GM23338 (cell line): ENCODE measurements around the gene PHRF1. TPM values are rescaled to one million over a fixed set of nuclear protein-coding genes. Genes with fewer than 3 reads are reported as not detected.

Experiments
- ATAC-seq: fragments of 200-7000 bp; cut with Tn5 transposase; 3 replicates; pipeline ENCODE4 v1.9.1; 2020
- DNase-seq: peaks from one replicate; pipeline ENCODE4 v3.0.0-alpha.2; 2015; ENCODE audit warnings: low spot score
- H2AFZ ChIP-seq: fragments of 200-600 bp; sonication (generic); 2 replicates; pipeline ENCODE4 v1.8.0; 2016; ENCODE audit warnings: antibody characterized with exemption, mild to moderate bottlenecking, moderate library complexity
- H3F3A ChIP-seq: fragments of 200-600 bp; sonication (generic); replicated peaks from 2 replicates; pipeline ENCODE4 v1.8.0; 2017; ENCODE audit warnings: antibody characterized with exemption, mixed run types, low read depth
- H3K27ac ChIP-seq: fragments of 200-600 bp; sonication (generic); 2 replicates; pipeline ENCODE4 v1.6.1; 2016; ENCODE audit warnings: low read depth
- H3K27me3 ChIP-seq: fragments of 200-600 bp; sonication (generic); 2 replicates; pipeline ENCODE4 v1.8.0; 2016; ENCODE audit warnings: mild to moderate bottlenecking, mixed run types, moderate library complexity; ENCODE audit not compliant: insufficient read depth
- H3K36me3 ChIP-seq: fragments of 200-600 bp; sonication (generic); 2 replicates; pipeline ENCODE4 v1.8.0; 2016; ENCODE audit warnings: mild to moderate bottlenecking; ENCODE audit not compliant: insufficient read depth
- H3K4me1 ChIP-seq: fragments of 200-600 bp; sonication (generic); 2 replicates; pipeline ENCODE4 v1.8.0; 2016; ENCODE audit warnings: mild to moderate bottlenecking, moderate library complexity; ENCODE audit not compliant: insufficient read depth
- H3K4me2 ChIP-seq: fragments of 200-600 bp; sonication (generic); 2 replicates; pipeline ENCODE4 v1.7.1; 2017; ENCODE audit warnings: mixed run types
- H3K4me3 ChIP-seq: fragments of 200-600 bp; sonication (generic); 2 replicates; pipeline ENCODE4 v1.6.1; 2016; ENCODE audit warnings: mixed run types
- H3K79me2 ChIP-seq: fragments of 200-600 bp; sonication (generic); replicated peaks from 2 replicates; pipeline ENCODE4 v1.8.0; 2017; ENCODE audit warnings: mild to moderate bottlenecking; ENCODE audit not compliant: insufficient read depth
- H3K9me2 ChIP-seq: fragments of 200-600 bp; sonication (generic); 2 replicates; pipeline ENCODE4 v1.8.0; 2017; ENCODE audit not compliant: insufficient read depth
- H4K20me1 ChIP-seq: fragments of 200-600 bp; sonication (generic); replicated peaks from 2 replicates; pipeline ENCODE4 v1.8.0; 2017; ENCODE audit warnings: mild to moderate bottlenecking; ENCODE audit not compliant: insufficient read depth
- H3K27ac Mint-ChIP-seq: 2 replicates; pipeline ENCODE4 v1.8.0; 2020; ENCODE audit warnings: inconsistent platforms, mild to moderate bottlenecking, moderate library complexity, mixed read lengths
- H3K27me3 Mint-ChIP-seq: 3 replicates; pipeline ENCODE4 v1.8.0; 2022; ENCODE audit warnings: low read depth, mild to moderate bottlenecking, moderate library complexity, mixed read lengths, inconsistent platforms; ENCODE audit not compliant: insufficient read depth, poor library complexity
- H3K36me3 Mint-ChIP-seq: 3 replicates; pipeline ENCODE4 v1.8.0; 2021; ENCODE audit warnings: low read depth, mild to moderate bottlenecking, inconsistent platforms, moderate library complexity, mixed read lengths
- H3K4me1 Mint-ChIP-seq: 3 replicates; pipeline ENCODE4 v1.8.0; 2020; ENCODE audit warnings: mild to moderate bottlenecking, inconsistent platforms, mixed read lengths
- H3K4me3 Mint-ChIP-seq: 3 replicates; pipeline ENCODE4 v1.8.0; 2021; ENCODE audit warnings: moderate library complexity, mild to moderate bottlenecking, inconsistent platforms, mixed read lengths
- H3K9me3 Mint-ChIP-seq: 3 replicates; pipeline ENCODE4 v1.8.0; 2020; ENCODE audit warnings: moderate library complexity, mild to moderate bottlenecking, inconsistent platforms, mixed read lengths
- CREB1 ChIP-seq: fragments of 250-450 bp; sonication (Bioruptor Pico); IDR thresholded peaks from 2 replicates; pipeline ENCODE4 v1.5.0; 2020; ENCODE audit warnings: low read depth, mild to moderate bottlenecking, moderate library complexity
- EZH2 ChIP-seq: fragments of 200-600 bp; sonication (generic); IDR thresholded peaks from one replicate; pipeline ENCODE4 v1.8.0; 2017; ENCODE audit warnings: antibody characterized with exemption, mild to moderate bottlenecking, low read depth; ENCODE audit not compliant: unreplicated experiment
- EZH2phosphoT487 ChIP-seq: fragments of 200-600 bp; sonication (generic); IDR thresholded peaks from one replicate; pipeline ENCODE4 v1.8.1; 2018; ENCODE audit warnings: antibody characterized with exemption; ENCODE audit not compliant: unreplicated experiment
- JUNB ChIP-seq: IDR thresholded peaks from one replicate; pipeline ENCODE4 v1.6.1; 2016; ENCODE audit warnings: antibody characterized with exemption; ENCODE audit not compliant: unreplicated experiment
- NANOG ChIP-seq: IDR thresholded peaks from 2 replicates; pipeline ENCODE4 v1.6.1; 2016; ENCODE audit warnings: antibody characterized with exemption, borderline replicate concordance
- POLR2AphosphoS5 ChIP-seq: IDR thresholded peaks from 2 replicates; pipeline ENCODE4 v1.6.1; 2016; ENCODE audit warnings: antibody characterized with exemption, low read depth
- STAT1 ChIP-seq: IDR thresholded peaks from one replicate; pipeline ENCODE4 v1.6.1; 2016; ENCODE audit warnings: antibody characterized with exemption; ENCODE audit not compliant: unreplicated experiment
- ZNF114 ChIP-seq: fragments of 250-450 bp; sonication (Bioruptor Pico); IDR thresholded peaks from 2 replicates; pipeline ENCODE4 v1.5.0; 2020; ENCODE audit warnings: mild to moderate bottlenecking, moderate library complexity
- ZNF331 ChIP-seq: fragments of 250-450 bp; sonication (Bioruptor Pico); IDR thresholded peaks from 2 replicates; pipeline ENCODE4 v1.5.0; 2020; ENCODE audit warnings: low read depth, mild to moderate bottlenecking, moderate library complexity
- ZNF462 ChIP-seq: fragments of 250-450 bp; sonication (Bioruptor Pico); IDR thresholded peaks from 2 replicates; pipeline ENCODE4 v1.5.0; 2020; ENCODE audit warnings: mild to moderate bottlenecking, moderate library complexity
- polyA plus RNA-seq: library from polyadenylated mRNA; unstranded; fragments of >200 nt; fragmentation: Nextera tagmentation; extraction: Ambion mirVana; gene quantifications from 2 replicates; pipeline ENCODE4 v1.2.1, GENCODE V29; 2016
- total RNA-seq: library from RNA; depleted of rRNA; stranded (reverse); fragments of >200 nt; shearing (Covaris generic); gene quantifications from 2 replicates; pipeline ENCODE4 v1.2.3, GENCODE V29; 2014
- TF ChIP-seq, protein P1 (sequence below): IDR thresholded peaks from 2 replicates; pipeline ENCODE4 v1.6.1; 2016; ENCODE audit warnings: antibody characterized with exemption
- TF ChIP-seq, protein P2 (sequence below): IDR thresholded peaks from one replicate; pipeline ENCODE4 v1.6.1; 2018; ENCODE audit warnings: antibody characterized with exemption; ENCODE audit not compliant: unreplicated experiment
- TF ChIP-seq, protein P3 (sequence below), 2 experiments: fragments of 200-600 bp in 1 of 2; sonication (generic) in 1 of 2; conservative IDR thresholded peaks; 2 replicates each; pipeline versions ENCODE4 v1.5.1 to v1.6.1; 2016 to 2017; ENCODE audit warnings: antibody characterized with exemption in 2 of 2, low read depth in 2 of 2, mild to moderate bottlenecking in 2 of 2, moderate library complexity in 1 of 2

PHRF1 gene
- total and polyA plus RNA-seq, 2 experiments from 2014 or later: 11.0 to 45.9 TPM

GRCh38 chr11:609341-609811 is 33.1 kb downstream of the PHRF1 start:
- Histone ChIP-seq H4K20me1 (peaks cover 18% of the 10 kb centered on the region; the same call in 1 of the 2 replicates), H3F3A (peaks cover 34% of the 10 kb centered on the region), H3K79me2 (0 out of 2 replicates have a peak, but pooled peaks cover 4% of the 10 kb centered on the region), H3K36me3 (0 out of 2 replicates have a peak, but pooled peaks cover 10% of the 10 kb centered on the region), H3K4me3 (no peak overlapping the region), H3K9me2 (no peaks in the 10 kb centered on the region), H3K27me3 (no peaks in the 10 kb centered on the region), H2AFZ (no peak overlapping the region), H3K4me2 (no peak overlapping the region), H3K27ac (no peak overlapping the region), H3K4me1 (peaks cover 4% of the 10 kb centered on the region; the same call in 1 of the 2 replicates)
- Mint-ChIP-seq H3K4me3 (no peak overlapping the region), H3K9me3 (no peaks in the 10 kb centered on the region), H3K36me3 (peaks cover 48% of the 10 kb centered on the region), H3K27me3 (peaks cover 9% of the 10 kb centered on the region), H3K27ac (no peak overlapping the region), H3K4me1 (peaks cover 5% of the 10 kb centered on the region)
- no peak for DNase-seq
- TF ChIP-seq ZNF114 (CRISPR knock-in tag) (no peak), ZNF331 (no peak), CREB1 (CRISPR knock-in tag) (no peak), STAT1 (no peak), EZH2phosphoT487 (no peak), POLR2AphosphoS5 (no peak), JUNB (no peak), EZH2 (no peak), ZNF462 (CRISPR knock-in tag) (no peak), NANOG (no peak)
- TF ChIP-seq, protein P1, sequence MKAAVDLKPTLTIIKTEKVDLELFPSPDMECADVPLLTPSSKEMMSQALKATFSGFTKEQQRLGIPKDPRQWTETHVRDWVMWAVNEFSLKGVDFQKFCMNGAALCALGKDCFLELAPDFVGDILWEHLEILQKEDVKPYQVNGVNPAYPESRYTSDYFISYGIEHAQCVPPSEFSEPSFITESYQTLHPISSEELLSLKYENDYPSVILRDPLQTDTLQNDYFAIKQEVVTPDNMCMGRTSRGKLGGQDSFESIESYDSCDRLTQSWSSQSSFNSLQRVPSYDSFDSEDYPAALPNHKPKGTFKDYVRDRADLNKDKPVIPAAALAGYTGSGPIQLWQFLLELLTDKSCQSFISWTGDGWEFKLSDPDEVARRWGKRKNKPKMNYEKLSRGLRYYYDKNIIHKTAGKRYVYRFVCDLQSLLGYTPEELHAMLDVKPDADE: no peak
- TF ChIP-seq, protein P2, sequence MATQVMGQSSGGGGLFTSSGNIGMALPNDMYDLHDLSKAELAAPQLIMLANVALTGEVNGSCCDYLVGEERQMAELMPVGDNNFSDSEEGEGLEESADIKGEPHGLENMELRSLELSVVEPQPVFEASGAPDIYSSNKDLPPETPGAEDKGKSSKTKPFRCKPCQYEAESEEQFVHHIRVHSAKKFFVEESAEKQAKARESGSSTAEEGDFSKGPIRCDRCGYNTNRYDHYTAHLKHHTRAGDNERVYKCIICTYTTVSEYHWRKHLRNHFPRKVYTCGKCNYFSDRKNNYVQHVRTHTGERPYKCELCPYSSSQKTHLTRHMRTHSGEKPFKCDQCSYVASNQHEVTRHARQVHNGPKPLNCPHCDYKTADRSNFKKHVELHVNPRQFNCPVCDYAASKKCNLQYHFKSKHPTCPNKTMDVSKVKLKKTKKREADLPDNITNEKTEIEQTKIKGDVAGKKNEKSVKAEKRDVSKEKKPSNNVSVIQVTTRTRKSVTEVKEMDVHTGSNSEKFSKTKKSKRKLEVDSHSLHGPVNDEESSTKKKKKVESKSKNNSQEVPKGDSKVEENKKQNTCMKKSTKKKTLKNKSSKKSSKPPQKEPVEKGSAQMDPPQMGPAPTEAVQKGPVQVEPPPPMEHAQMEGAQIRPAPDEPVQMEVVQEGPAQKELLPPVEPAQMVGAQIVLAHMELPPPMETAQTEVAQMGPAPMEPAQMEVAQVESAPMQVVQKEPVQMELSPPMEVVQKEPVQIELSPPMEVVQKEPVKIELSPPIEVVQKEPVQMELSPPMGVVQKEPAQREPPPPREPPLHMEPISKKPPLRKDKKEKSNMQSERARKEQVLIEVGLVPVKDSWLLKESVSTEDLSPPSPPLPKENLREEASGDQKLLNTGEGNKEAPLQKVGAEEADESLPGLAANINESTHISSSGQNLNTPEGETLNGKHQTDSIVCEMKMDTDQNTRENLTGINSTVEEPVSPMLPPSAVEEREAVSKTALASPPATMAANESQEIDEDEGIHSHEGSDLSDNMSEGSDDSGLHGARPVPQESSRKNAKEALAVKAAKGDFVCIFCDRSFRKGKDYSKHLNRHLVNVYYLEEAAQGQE: no peak
- TF ChIP-seq, protein P3, sequence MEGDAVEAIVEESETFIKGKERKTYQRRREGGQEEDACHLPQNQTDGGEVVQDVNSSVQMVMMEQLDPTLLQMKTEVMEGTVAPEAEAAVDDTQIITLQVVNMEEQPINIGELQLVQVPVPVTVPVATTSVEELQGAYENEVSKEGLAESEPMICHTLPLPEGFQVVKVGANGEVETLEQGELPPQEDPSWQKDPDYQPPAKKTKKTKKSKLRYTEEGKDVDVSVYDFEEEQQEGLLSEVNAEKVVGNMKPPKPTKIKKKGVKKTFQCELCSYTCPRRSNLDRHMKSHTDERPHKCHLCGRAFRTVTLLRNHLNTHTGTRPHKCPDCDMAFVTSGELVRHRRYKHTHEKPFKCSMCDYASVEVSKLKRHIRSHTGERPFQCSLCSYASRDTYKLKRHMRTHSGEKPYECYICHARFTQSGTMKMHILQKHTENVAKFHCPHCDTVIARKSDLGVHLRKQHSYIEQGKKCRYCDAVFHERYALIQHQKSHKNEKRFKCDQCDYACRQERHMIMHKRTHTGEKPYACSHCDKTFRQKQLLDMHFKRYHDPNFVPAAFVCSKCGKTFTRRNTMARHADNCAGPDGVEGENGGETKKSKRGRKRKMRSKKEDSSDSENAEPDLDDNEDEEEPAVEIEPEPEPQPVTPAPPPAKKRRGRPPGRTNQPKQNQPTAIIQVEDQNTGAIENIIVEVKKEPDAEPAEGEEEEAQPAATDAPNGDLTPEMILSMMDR (conservative IDR thresholded peaks at IDR 0.05; ENCODE audit: low read depth in 2 of 2): no peak
- ATAC-seq: no peak
